Measurements from ENCODE around the gene RAD18.

Gene RAD18

GRCh38 chr3:8982509-8982908, 19.2 kb upstream of the RAD18 start:
- TF ChIP-seq TAF1 (IDR thresholded peaks at IDR 0.05; ENCODE audit: borderline replicate concordance, insufficient read depth, low read length) = no peak
- no peak for TF ChIP-seq POLR2AphosphoS5 (IDR thresholded peaks at IDR 0.05; ENCODE audit: low read depth, low read length)
- no peak for TF ChIP-seq REST (IDR thresholded peaks at IDR 0.05; ENCODE audit: insufficient read depth in 1 of 2, low read depth in 2 of 2, low read length in 2 of 2)
- no peak for TF ChIP-seq SIN3A (IDR thresholded peaks at IDR 0.05; ENCODE audit: borderline replicate concordance, insufficient read depth, low read length)
- TF ChIP-seq FOXP2 (optimal IDR thresholded peaks at IDR 0.05; ENCODE audit: borderline replicate concordance, extremely low read depth, extremely low read length, insufficient read depth) = no peak

GRCh38 chr3:8981700-8982099, 18.4 kb upstream of the RAD18 start:
- no peak for TF ChIP-seq POLR2AphosphoS5 (IDR thresholded peaks at IDR 0.05; ENCODE audit: low read depth, low read length)
- TF ChIP-seq SIN3A (IDR thresholded peaks at IDR 0.05; ENCODE audit: borderline replicate concordance, insufficient read depth, low read length) = no peak
- TF ChIP-seq REST (IDR thresholded peaks at IDR 0.05; ENCODE audit: insufficient read depth in 1 of 2, low read depth in 2 of 2, low read length in 2 of 2) = no peak
- no peak for TF ChIP-seq FOXP2 (optimal IDR thresholded peaks at IDR 0.05; ENCODE audit: borderline replicate concordance, extremely low read depth, extremely low read length, insufficient read depth)
- TF ChIP-seq TAF1 (IDR thresholded peaks at IDR 0.05; ENCODE audit: borderline replicate concordance, insufficient read depth, low read length) = no peak

GRCh38 chr3:8981296-8981695, 18.0 kb upstream of the RAD18 start:
- TF ChIP-seq SIN3A (IDR thresholded peaks at IDR 0.05; ENCODE audit: borderline replicate concordance, insufficient read depth, low read length) (no peak), FOXP2 (optimal IDR thresholded peaks at IDR 0.05; ENCODE audit: borderline replicate concordance, extremely low read depth, extremely low read length, insufficient read depth) (no peak), POLR2AphosphoS5 (IDR thresholded peaks at IDR 0.05; ENCODE audit: low read depth, low read length) (no peak), REST (IDR thresholded peaks at IDR 0.05; ENCODE audit: insufficient read depth in 1 of 2, low read depth in 2 of 2, low read length in 2 of 2) (no peak), TAF1 (IDR thresholded peaks at IDR 0.05; ENCODE audit: borderline replicate concordance, insufficient read depth, low read length) (no peak)

- TF ChIP-seq SIN3A (IDR thresholded peaks at IDR 0.05; ENCODE audit: borderline replicate concordance, insufficient read depth, low read length) = no peak
- no peak for TF ChIP-seq REST (IDR thresholded peaks at IDR 0.05; ENCODE audit: insufficient read depth in 1 of 2, low read depth in 2 of 2, low read length in 2 of 2)
- TF ChIP-seq FOXP2 (optimal IDR thresholded peaks at IDR 0.05; ENCODE audit: borderline replicate concordance, extremely low read depth, extremely low read length, insufficient read depth) = no peak
- TF ChIP-seq TAF1 (IDR thresholded peaks at IDR 0.05; ENCODE audit: borderline replicate concordance, insufficient read depth, low read length) = no peak
- no peak for TF ChIP-seq POLR2AphosphoS5 (IDR thresholded peaks at IDR 0.05; ENCODE audit: low read depth, low read length)
These were observed 17.5 kb upstream of the RAD18 start for GRCh38 chr3:8980756-8981257.

- TF ChIP-seq POLR2AphosphoS5 (IDR thresholded peaks at IDR 0.05; ENCODE audit: low read depth, low read length) (no peak), REST (IDR thresholded peaks at IDR 0.05; ENCODE audit: insufficient read depth in 1 of 2, low read depth in 2 of 2, low read length in 2 of 2) (no peak), SIN3A (IDR thresholded peaks at IDR 0.05; ENCODE audit: borderline replicate concordance, insufficient read depth, low read length) (no peak), FOXP2 (optimal IDR thresholded peaks at IDR 0.05; ENCODE audit: borderline replicate concordance, extremely low read depth, extremely low read length, insufficient read depth) (no peak), TAF1 (IDR thresholded peaks at IDR 0.05; ENCODE audit: borderline replicate concordance, insufficient read depth, low read length) (no peak)
These were observed 16.0 kb upstream of the RAD18 start for GRCh38 chr3:8979262-8979661.
